Spinal cord (tissue), 10 donors: ENCODE measurements around the gene AKT1. TPM values are rescaled to one million over a fixed set of nuclear protein-coding genes. Genes with fewer than 3 reads are reported as not detected.

Experiments used
- DNase-seq, 6 donors: peaks; one replicate each; pipeline versions ENCODE4 v3.0.0 to v3.0.0-alpha.2; 2013 to 2015; ENCODE audit warnings: low spot score in 6 of 6, low read depth in 4 of 6
- H3K27ac ChIP-seq: one replicate; pipeline ENCODE4 v1.5.1; 2013; ENCODE audit warnings: low read depth, low read length, control low read depth
- H3K27me3 ChIP-seq: one replicate; pipeline ENCODE4 v1.6.1; 2013; ENCODE audit warnings: low read length; ENCODE audit not compliant: control insufficient read depth, insufficient read depth
- H3K36me3 ChIP-seq: one replicate; pipeline ENCODE4 v1.6.1; 2013; ENCODE audit warnings: low read length; ENCODE audit not compliant: control insufficient read depth, insufficient read depth
- H3K4me1 ChIP-seq: one replicate; pipeline ENCODE4 v1.6.1; 2013; ENCODE audit warnings: low read length; ENCODE audit not compliant: control insufficient read depth, insufficient read depth
- H3K4me3 ChIP-seq: one replicate; pipeline ENCODE4 v1.5.1; 2013; ENCODE audit warnings: low read depth, low read length, control low read depth
- H3K9me3 ChIP-seq: one replicate; pipeline ENCODE4 v1.6.1; 2013; ENCODE audit warnings: low read length; ENCODE audit not compliant: control insufficient read depth, insufficient read depth
- WGBS: methylation state at CpG from one replicate; pipeline ENCODE4 v1.1.5; 2013; ENCODE audit warnings: missing lambda C conversion rate; ENCODE audit not compliant: insufficient coverage; 5-methylcytosine and 5-hydroxymethylcytosine counted together
- polyA plus RNA-seq, 2 donors: library from polyadenylated mRNA; unstranded; fragments of 120-200 nt; gene quantifications; one replicate each; pipeline ENCODE4 v1.2.1, GENCODE V29; 2013; ENCODE audit not compliant: insufficient read length in 2 of 2
- total RNA-seq, 2 donors: library from RNA; depleted of rRNA in 1 of 2; stranded (reverse); fragments of 120-200 nt in 1 of 2; fragments of >200 nt in 1 of 2; gene quantifications; one replicate each; pipeline versions ENCODE4 v1.2.3 to v1.2.4, GENCODE V29; 2013 to 2014
- donor health status: healthy.

AKT1 gene
- total and polyA plus RNA-seq, 4 donors = 60.3 to 174 (median 152) TPM

GRCh38 chr14:104781271-104782077 lies 14.1 kb downstream of the AKT1 start:
- Histone ChIP-seq H3K4me1 (peaks cover 72% of the 10 kb centered on the region), H3K4me3 (no peak overlapping the region), H3K27ac (no peak overlapping the region), H3K9me3 (no peaks in the 10 kb centered on the region), H3K36me3 (peaks cover 97% of the 10 kb centered on the region), H3K27me3 (no peaks in the 10 kb centered on the region)
- 78% methylated on average over 14 of the region's 20 CpGs for WGBS
- no peak for DNase-seq

GRCh38 chr14:104780513-104781030 lies 15.0 kb downstream of the AKT1 start:
- H3K36me3 ChIP-seq = peaks cover 97% of the 10 kb centered on the region
- DNase-seq = no peak
- no peak overlapping the region for H3K27ac ChIP-seq
- H3K27me3 ChIP-seq = no peaks in the 10 kb centered on the region
- 86% methylated on average over 24 of the region's 24 CpGs for WGBS
- no peaks in the 10 kb centered on the region for H3K9me3 ChIP-seq
- H3K4me3 ChIP-seq = no peak overlapping the region
- H3K4me1 ChIP-seq = peaks cover 63% of the 10 kb centered on the region

DNA sequence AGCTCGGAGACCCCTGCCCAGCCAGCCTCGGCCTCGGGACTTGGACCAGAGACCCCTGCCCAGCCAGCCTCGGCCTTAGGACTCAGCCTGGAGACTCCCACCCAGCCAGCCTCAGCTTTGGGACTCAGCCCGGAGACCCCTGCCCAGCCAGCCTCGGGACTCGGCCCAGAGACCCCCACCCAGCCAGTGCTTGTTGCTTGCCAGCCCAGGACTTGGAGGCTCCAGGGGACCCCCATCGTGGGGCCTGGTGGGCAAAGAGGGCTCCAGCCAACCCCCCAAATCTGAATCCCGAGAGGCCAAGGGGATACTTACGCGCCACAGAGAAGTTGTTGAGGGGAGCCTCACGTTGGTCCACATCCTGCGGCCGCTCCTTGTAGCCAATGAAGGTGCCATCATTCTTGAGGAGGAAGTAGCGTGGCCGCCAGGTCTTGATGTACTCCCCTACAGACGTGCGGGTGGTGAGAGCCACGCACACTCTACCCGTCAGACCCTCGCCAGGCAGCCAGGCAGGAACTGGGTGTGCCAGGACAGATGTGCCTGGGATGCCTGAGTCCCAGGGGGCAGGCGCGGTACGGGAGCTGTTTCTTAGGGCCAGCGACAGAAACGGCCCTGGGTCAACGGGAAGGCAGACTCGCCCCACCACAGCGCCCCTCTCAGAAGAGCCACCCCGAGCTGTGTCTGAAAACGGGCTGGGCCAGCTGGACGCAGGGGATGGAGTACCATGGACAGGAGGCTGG lies 15.6 kb downstream of the AKT1 start:
- Histone ChIP-seq H3K9me3 (no peaks in the 10 kb centered on the region), H3K36me3 (peaks cover 97% of the 10 kb centered on the region), H3K27ac (no peak overlapping the region), H3K4me1 (peaks cover 57% of the 10 kb centered on the region), H3K27me3 (no peaks in the 10 kb centered on the region), H3K4me3 (no peak overlapping the region)
- WGBS = 91% methylated on average over 31 of the region's 32 CpGs
- DNase-seq = no peak

DNA sequence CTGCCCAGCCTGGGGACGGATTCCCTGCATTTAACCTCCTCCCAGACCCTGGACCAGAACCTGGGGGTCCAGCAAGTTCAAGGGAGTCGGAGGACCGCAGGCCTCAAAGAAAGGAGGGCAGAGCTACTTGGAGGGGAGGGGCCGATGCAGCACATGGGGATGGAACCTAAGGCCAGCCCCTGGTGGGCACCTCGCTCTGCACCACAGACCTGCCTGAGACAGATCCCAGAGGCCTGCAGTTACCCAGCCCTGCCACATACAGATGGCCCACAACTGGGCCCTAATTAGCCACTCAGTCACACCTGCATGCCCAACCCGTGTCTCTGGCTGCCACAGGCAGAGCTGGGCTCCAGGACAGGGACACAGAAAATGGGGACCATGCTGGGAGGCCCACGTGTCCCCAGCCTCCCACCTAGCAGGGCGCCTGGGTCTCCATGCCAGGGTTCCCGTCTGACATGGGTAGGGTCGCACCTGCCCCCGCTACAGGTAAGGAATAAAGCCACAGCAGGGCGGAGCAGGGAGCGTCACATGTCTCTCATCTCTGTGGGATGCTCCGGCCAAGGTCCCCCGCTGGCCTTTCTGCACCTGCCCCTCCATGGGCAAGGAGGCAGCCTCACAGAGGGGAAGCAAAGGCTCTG lies 16.7 kb downstream of the AKT1 start:
- WGBS = 81% methylated on average over 14 of the region's 15 CpGs
- peaks cover 46% of the 10 kb centered on the region for H3K4me1 ChIP-seq
- H3K9me3 ChIP-seq = no peaks in the 10 kb centered on the region
- peaks cover 98% of the 10 kb centered on the region for H3K36me3 ChIP-seq
- H3K27ac ChIP-seq = no peak overlapping the region
- H3K27me3 ChIP-seq = no peaks in the 10 kb centered on the region
- no peak overlapping the region for H3K4me3 ChIP-seq
- no peak for DNase-seq

- DNase-seq = no peak
- Histone ChIP-seq H3K9me3 (no peaks in the 10 kb centered on the region), H3K27ac (no peak overlapping the region), H3K36me3 (peaks cover 100% of the 10 kb centered on the region), H3K27me3 (no peaks in the 10 kb centered on the region), H3K4me1 (peaks cover 36% of the 10 kb centered on the region), H3K4me3 (no peak overlapping the region)
- WGBS = 41% methylated on average over 15 of the region's 15 CpGs
Measured at GRCh38 chr14:104777808-104778249, 17.7 kb downstream of the AKT1 start.

- no peak overlapping the region for H3K27ac ChIP-seq
Measured at GRCh38 chr14:104776961-104777807, 18.4 kb downstream of the AKT1 start.

DNA sequence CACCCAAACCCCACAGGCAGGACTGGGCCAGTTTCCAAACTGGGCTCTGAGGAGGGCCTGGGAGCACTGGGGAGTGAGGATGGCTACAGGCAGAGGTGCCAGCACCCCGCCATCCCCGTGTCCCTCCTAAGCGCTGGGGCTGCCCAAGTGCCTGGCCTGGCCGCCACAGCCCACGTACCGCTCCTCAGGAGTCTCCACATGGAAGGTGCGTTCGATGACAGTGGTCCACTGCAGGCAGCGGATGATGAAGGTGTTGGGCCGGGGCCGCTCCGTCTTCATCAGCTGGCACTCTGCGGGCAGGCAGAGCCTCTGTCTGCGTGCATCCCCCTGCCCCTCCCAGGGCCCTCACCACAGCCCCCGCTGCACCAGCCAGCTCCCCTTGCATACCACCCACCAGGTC lies 19.1 kb downstream of the AKT1 start:
- no peak overlapping the region for H3K27ac ChIP-seq
- peaks cover 100% of the 10 kb centered on the region for H3K36me3 ChIP-seq
- H3K9me3 ChIP-seq = no peaks in the 10 kb centered on the region
- no peak overlapping the region for H3K4me3 ChIP-seq
- H3K4me1 ChIP-seq = peaks cover 23% of the 10 kb centered on the region
- H3K27me3 ChIP-seq = no peaks in the 10 kb centered on the region
- WGBS = 97% methylated on average over 15 of the region's 15 CpGs
- DNase-seq = no peak

More at GRCh38 chr14:104776961-104777807, 18.4 kb downstream of the AKT1 start:
- peaks cover 100% of the 10 kb centered on the region for H3K36me3 ChIP-seq
- H3K4me3 ChIP-seq = no peak overlapping the region
- WGBS = 55% methylated on average over 11 of the region's 16 CpGs
- H3K4me1 ChIP-seq = peaks cover 29% of the 10 kb centered on the region
- H3K27me3 ChIP-seq = no peaks in the 10 kb centered on the region
- DNase-seq = peak in 2 of 6 donors; percentile 39 to 54
- H3K9me3 ChIP-seq = no peaks in the 10 kb centered on the region

DNA sequence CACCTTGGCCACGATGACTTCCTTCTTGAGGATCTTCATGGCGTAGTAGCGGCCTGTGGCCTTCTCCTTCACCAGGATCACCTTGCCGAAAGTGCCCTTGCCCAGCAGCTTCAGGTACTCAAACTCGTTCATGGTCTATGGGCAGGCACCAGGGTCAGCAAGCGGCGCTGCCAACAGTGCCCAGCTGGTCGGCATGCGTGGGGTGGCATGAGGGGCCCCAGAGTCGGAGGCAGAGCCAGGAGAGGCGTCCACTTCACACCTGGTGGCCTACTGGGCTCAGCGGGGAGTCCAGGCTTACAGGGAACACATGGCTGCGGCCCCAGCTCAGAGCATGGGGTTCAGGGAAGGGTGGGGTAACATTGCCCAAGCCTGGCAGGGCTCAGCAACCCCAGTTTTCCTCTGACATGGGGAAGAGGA lies 20.5 kb downstream of the AKT1 start:
- H3K27me3 ChIP-seq = no peaks in the 10 kb centered on the region
- 92% methylated on average over 13 of the region's 13 CpGs for WGBS
- peaks cover 20% of the 10 kb centered on the region for H3K4me1 ChIP-seq
- H3K4me3 ChIP-seq = no peak overlapping the region
- H3K36me3 ChIP-seq = peaks cover 100% of the 10 kb centered on the region
- no peaks in the 10 kb centered on the region for H3K9me3 ChIP-seq
- no peak for DNase-seq
- no peak overlapping the region for H3K27ac ChIP-seq
